Measurements from ENCODE around the gene ABCB11. TPM values are rescaled to one million over a fixed set of nuclear protein-coding genes. Genes with fewer than 3 reads are reported as not detected.
A peak's percentile ranks its signal among the peaks of the same experiment; 100 is the strongest.

The ABCB11 gene
- total and polyA plus RNA-seq, 2 donors from 2014 or later, result 0.03 TPM; not detected in 1

- no peaks in the 10 kb centered on the region for H3K9me3 ChIP-seq (ENCODE audit: control insufficient read depth in 2 of 3, insufficient read depth in 1 of 3, low read length in 3 of 3)
- no peak for DNase-seq
- no peaks in the 10 kb centered on the region for H3K36me3 ChIP-seq (ENCODE audit: control insufficient read depth in 2 of 3, insufficient read depth in 3 of 3, low read length in 3 of 3)
- no peak overlapping the region for H3K27ac ChIP-seq (ENCODE audit: low read depth in 2 of 2, low read length in 2 of 2)
- intact Hi-C loops (cut with DNase I), result no loop called here
- FAIRE-seq, result no peak
- no peaks in the 10 kb centered on the region for H3K4me1 ChIP-seq (ENCODE audit: control insufficient read depth in 2 of 3, insufficient read depth in 2 of 3, low read depth in 1 of 3, low read length in 3 of 3)
- no peak overlapping the region for H3K9ac ChIP-seq (ENCODE audit: low read length in 3 of 3)
- no peak for TF ChIP-seq CTCF (IDR thresholded peaks at IDR 0.05; ENCODE audit: borderline replicate concordance, extremely low read depth, insufficient read depth)
- no peaks in the 10 kb centered on the region for H3K27me3 ChIP-seq (ENCODE audit: control insufficient read depth, insufficient read depth, low read length)
- H3K4me3 ChIP-seq (ENCODE audit: low read length in 3 of 3), result no peak overlapping the region
These were observed 60.4 kb downstream of the ABCB11 start for GRCh38 chr2:168970711-168971233.

GRCh38 chr2:168969865-168970264 is 61.3 kb downstream of the ABCB11 start:
- Histone ChIP-seq H3K9me3 (ENCODE audit: control insufficient read depth in 2 of 3, insufficient read depth in 1 of 3, low read length in 3 of 3) (no peaks in the 10 kb centered on the region), H3K9ac (ENCODE audit: low read length in 3 of 3) (no peak overlapping the region), H3K4me3 (ENCODE audit: low read length in 3 of 3) (no peak overlapping the region), H3K27ac (ENCODE audit: low read depth in 2 of 2, low read length in 2 of 2) (no peak overlapping the region), H3K36me3 (ENCODE audit: control insufficient read depth in 2 of 3, insufficient read depth in 3 of 3, low read length in 3 of 3) (no peaks in the 10 kb centered on the region), H3K27me3 (ENCODE audit: control insufficient read depth, insufficient read depth, low read length) (no peaks in the 10 kb centered on the region), H3K4me1 (ENCODE audit: control insufficient read depth in 2 of 3, insufficient read depth in 2 of 3, low read depth in 1 of 3, low read length in 3 of 3) (no peaks in the 10 kb centered on the region)
- TF ChIP-seq CTCF (IDR thresholded peaks at IDR 0.05; ENCODE audit: borderline replicate concordance, extremely low read depth, insufficient read depth), result no peak
- no peak for FAIRE-seq
- no peak for DNase-seq
- intact Hi-C loops (cut with DNase I), result no loop called here

GRCh38 chr2:168968342-168968741 is 62.8 kb downstream of the ABCB11 start:
- DNase-seq (no peak), FAIRE-seq (no peak)
- H3K27ac ChIP-seq (ENCODE audit: low read depth in 2 of 2, low read length in 2 of 2), result no peak overlapping the region
- no peak for TF ChIP-seq CTCF (IDR thresholded peaks at IDR 0.05; ENCODE audit: borderline replicate concordance, extremely low read depth, insufficient read depth)
- intact Hi-C loops (cut with DNase I), result no loop called here
- H3K27me3 ChIP-seq (ENCODE audit: control insufficient read depth, insufficient read depth, low read length), result no peaks in the 10 kb centered on the region
- H3K9me3 ChIP-seq (ENCODE audit: control insufficient read depth in 2 of 3, insufficient read depth in 1 of 3, low read length in 3 of 3), result no peaks in the 10 kb centered on the region
- no peaks in the 10 kb centered on the region for H3K36me3 ChIP-seq (ENCODE audit: control insufficient read depth in 2 of 3, insufficient read depth in 3 of 3, low read length in 3 of 3)
- H3K9ac ChIP-seq (ENCODE audit: low read length in 3 of 3), result no peak overlapping the region
- no peaks in the 10 kb centered on the region for H3K4me1 ChIP-seq (ENCODE audit: control insufficient read depth in 2 of 3, insufficient read depth in 2 of 3, low read depth in 1 of 3, low read length in 3 of 3)
- H3K4me3 ChIP-seq (ENCODE audit: low read length in 3 of 3), result no peak overlapping the region

GRCh38 chr2:168964251-168964807 is 66.8 kb downstream of the ABCB11 start:
- H3K27ac ChIP-seq (ENCODE audit: low read depth in 2 of 2, low read length in 2 of 2), result no peak overlapping the region
- H3K9ac ChIP-seq (ENCODE audit: low read length in 3 of 3), result no peak overlapping the region
- DNase-seq, result peak in 2 of 5 donors; percentile 10 to 13
- no peaks in the 10 kb centered on the region for H3K4me1 ChIP-seq (ENCODE audit: control insufficient read depth in 2 of 3, insufficient read depth in 2 of 3, low read depth in 1 of 3, low read length in 3 of 3)
- no peaks in the 10 kb centered on the region for H3K27me3 ChIP-seq (ENCODE audit: control insufficient read depth, insufficient read depth, low read length)
- no peaks in the 10 kb centered on the region for H3K36me3 ChIP-seq (ENCODE audit: control insufficient read depth in 2 of 3, insufficient read depth in 3 of 3, low read length in 3 of 3)
- H3K9me3 ChIP-seq (ENCODE audit: control insufficient read depth in 2 of 3, insufficient read depth in 1 of 3, low read length in 3 of 3), result no peaks in the 10 kb centered on the region
- intact Hi-C loops (cut with DNase I), result no loop called here
- TF ChIP-seq CTCF (IDR thresholded peaks at IDR 0.05; ENCODE audit: borderline replicate concordance, extremely low read depth, insufficient read depth), result no peak
- no peak overlapping the region for H3K4me3 ChIP-seq (ENCODE audit: low read length in 3 of 3)
- FAIRE-seq, result no peak

Measured in kidney (tissue), 14 donors.